IPS DF 6.9 (cell line): ENCODE data around the gene KNCN.

Experiments used
- DNase-seq: peaks from one replicate; pipeline ENCODE4 v3.0.0-alpha.2; 2013; ENCODE audit warnings: low read depth, low spot score
- H3K27ac ChIP-seq: one replicate; pipeline ENCODE4 v1.5.1; 2013; ENCODE audit warnings: low read length, control low read depth
- H3K27me3 ChIP-seq: 2 replicates; pipeline ENCODE4 v1.6.1; 2013; ENCODE audit warnings: mild to moderate bottlenecking, low read length; ENCODE audit not compliant: control insufficient read depth, insufficient read depth
- H3K36me3 ChIP-seq: 2 replicates; pipeline ENCODE4 v1.6.1; 2013; ENCODE audit warnings: low read length; ENCODE audit not compliant: control insufficient read depth, insufficient read depth
- H3K4me1 ChIP-seq: 2 replicates; pipeline ENCODE4 v1.6.1; 2013; ENCODE audit warnings: low read length; ENCODE audit not compliant: control insufficient read depth, insufficient read depth
- H3K4me3 ChIP-seq: 2 replicates; pipeline ENCODE4 v1.5.1; 2013; ENCODE audit warnings: mild to moderate bottlenecking, low read length
- H3K9me3 ChIP-seq: 2 replicates; pipeline ENCODE4 v1.6.1; 2013; ENCODE audit warnings: low read length, inconsistent platforms; ENCODE audit not compliant: control insufficient read depth, insufficient read depth
- WGBS: extraction: QIAGEN DNeasy Blood & Tissue Kit; methylation state at CpG from one replicate; pipeline ENCODE4 v1.1.7; 2013; ENCODE audit warnings: mixed read lengths, missing lambda C conversion rate; ENCODE audit not compliant: insufficient read length, insufficient coverage; 5-methylcytosine and 5-hydroxymethylcytosine counted together

The KNCN gene

DNA sequence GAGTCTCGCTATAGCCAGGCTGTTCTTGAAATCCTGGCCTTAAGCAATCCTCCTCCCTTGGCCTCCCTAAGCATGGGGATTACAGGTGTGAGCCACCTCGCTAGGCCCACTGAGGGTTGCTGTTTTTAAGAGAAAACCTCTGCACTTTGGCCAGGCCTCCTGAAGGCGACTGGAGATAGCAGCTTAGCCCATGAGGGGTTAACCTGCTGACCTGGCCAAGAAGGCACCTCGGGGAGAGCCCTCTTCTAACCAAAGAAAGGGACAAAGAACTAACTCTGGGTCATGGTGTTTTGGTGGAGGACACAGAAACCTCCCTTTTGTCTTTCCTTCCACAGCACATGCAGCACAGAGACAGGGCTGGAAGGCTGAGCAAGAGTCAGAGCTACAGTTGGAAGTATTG, 17.7 kb upstream of the KNCN start:
- WGBS, result no CpG with 5 or more reads among the region's 4 CpGs

DNA sequence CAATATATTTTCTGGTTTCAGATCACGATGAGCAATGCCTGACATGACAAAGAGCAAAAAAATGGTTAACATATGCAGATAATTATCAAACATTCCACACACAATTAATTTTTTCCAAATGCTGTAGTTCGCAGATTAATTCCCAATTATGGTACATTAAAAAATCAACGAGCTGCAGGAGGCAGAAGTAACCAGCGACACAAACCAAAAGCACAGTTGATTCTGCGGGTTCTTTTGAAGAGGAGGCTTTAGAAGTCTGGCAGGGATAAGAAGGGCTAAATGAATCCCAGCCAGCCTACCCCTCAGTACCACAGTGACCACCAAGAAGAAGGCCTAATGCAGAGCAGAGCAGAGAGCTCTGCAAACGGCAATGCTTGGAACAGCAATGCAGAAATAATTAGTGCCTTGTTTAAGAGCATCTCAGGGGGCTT, 17.0 kb upstream of the KNCN start:
- no peak overlapping the region for H3K4me3 ChIP-seq
- H3K36me3 ChIP-seq, result no peaks in the 10 kb centered on the region
- no peak for DNase-seq
- H3K27ac ChIP-seq, result no peak overlapping the region
- H3K4me1 ChIP-seq, result 0 out of 2 replicates have a peak, but pooled peaks cover 2% of the 10 kb centered on the region
- H3K9me3 ChIP-seq, result no peaks in the 10 kb centered on the region
- H3K27me3 ChIP-seq, result no peaks in the 10 kb centered on the region
- WGBS, result no CpG with 5 or more reads among the region's 6 CpGs

More for the DNA sequence above, 17.7 kb upstream of the KNCN start:
- 0 out of 2 replicates have a peak, but pooled peaks cover 2% of the 10 kb centered on the region for H3K4me1 ChIP-seq
- H3K9me3 ChIP-seq, result no peaks in the 10 kb centered on the region
- DNase-seq, result no peak
- no peak overlapping the region for H3K27ac ChIP-seq
- H3K36me3 ChIP-seq, result no peaks in the 10 kb centered on the region
- no peak overlapping the region for H3K4me3 ChIP-seq
- no peaks in the 10 kb centered on the region for H3K27me3 ChIP-seq

DNA sequence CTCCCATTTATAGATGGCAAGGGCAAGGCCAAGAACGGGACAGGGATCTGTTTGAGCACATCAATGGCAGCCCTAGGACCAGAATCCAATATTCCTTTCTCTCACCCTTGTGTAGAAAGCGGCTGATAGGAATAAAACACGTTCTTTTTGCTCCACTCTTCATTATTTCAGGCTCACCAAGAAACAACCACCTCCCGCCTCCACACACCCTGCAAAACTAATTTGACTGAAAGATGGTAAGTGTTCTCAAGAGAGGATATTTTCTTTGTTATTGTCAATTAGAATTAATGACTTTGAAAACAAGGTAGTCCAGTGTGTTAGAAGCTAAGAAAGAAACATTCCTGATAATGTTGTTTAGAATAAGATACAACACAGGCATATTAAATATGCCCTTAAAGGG, 11.9 kb upstream of the KNCN start:
- no peak for DNase-seq
- Histone ChIP-seq H3K4me3 (no peak overlapping the region), H3K27ac (no peak overlapping the region), H3K27me3 (no peaks in the 10 kb centered on the region), H3K36me3 (no peaks in the 10 kb centered on the region; the same call in 1 of the 2 replicates), H3K4me1 (no peaks in the 10 kb centered on the region), H3K9me3 (no peaks in the 10 kb centered on the region)
- no CpG with 5 or more reads among the region's 4 CpGs for WGBS

DNA sequence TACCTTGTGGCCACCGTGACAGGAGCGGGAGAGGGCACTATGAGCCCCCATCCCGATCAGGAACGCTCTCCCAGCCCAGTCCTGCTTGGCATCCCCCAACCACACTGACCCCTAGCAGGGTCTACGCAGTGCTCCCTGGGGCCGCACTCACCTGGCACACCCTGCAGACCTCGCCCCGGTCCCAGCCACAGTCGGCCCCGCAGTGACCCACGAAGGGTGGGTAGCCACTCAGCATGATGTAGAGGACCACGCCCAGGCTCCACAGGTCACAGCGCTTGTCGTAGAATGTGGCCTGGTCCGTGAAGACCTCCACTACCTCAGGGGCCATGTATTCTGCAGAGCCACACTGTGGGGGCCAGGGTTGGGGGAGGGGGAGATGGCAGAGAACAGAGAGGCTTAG, 11.1 kb upstream of the KNCN start:
- Histone ChIP-seq H3K4me1 (no peaks in the 10 kb centered on the region), H3K4me3 (no peak overlapping the region), H3K27ac (no peak overlapping the region), H3K9me3 (no peaks in the 10 kb centered on the region), H3K27me3 (no peaks in the 10 kb centered on the region), H3K36me3 (no peaks in the 10 kb centered on the region; the same call in 1 of the 2 replicates)
- DNase-seq, result no peak
- no CpG with 5 or more reads among the region's 15 CpGs for WGBS

DNA sequence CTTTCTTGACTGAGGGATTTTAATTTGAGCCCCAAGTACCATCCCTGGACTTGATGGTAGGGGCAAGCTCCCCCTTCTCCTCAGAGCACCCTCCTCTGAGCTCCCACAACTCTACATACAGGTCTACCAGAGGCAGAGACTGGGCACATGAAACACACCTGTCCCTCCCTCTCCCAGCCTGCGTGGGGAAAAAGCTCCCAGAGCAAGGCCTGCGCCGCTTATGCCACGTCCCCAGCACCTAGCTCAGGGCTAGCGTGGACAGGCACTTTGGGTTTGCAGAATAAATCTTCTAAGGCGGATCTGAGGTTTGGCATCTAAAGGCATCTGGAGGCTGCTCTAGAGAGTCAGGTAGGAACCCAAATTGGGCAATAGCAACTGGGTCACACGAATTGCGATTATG, 7.5 kb upstream of the KNCN start:
- H3K4me3 ChIP-seq, result no peak overlapping the region
- H3K27ac ChIP-seq, result no peak overlapping the region
- H3K27me3 ChIP-seq, result no peaks in the 10 kb centered on the region
- 0 out of 2 replicates have a peak, but pooled peaks cover 2% of the 10 kb centered on the region for H3K4me1 ChIP-seq
- no peaks in the 10 kb centered on the region for H3K9me3 ChIP-seq
- DNase-seq, result no peak
- WGBS, result no CpG with 5 or more reads among the region's 8 CpGs
- no peaks in the 10 kb centered on the region; the same call in 1 of the 2 replicates for H3K36me3 ChIP-seq

DNA sequence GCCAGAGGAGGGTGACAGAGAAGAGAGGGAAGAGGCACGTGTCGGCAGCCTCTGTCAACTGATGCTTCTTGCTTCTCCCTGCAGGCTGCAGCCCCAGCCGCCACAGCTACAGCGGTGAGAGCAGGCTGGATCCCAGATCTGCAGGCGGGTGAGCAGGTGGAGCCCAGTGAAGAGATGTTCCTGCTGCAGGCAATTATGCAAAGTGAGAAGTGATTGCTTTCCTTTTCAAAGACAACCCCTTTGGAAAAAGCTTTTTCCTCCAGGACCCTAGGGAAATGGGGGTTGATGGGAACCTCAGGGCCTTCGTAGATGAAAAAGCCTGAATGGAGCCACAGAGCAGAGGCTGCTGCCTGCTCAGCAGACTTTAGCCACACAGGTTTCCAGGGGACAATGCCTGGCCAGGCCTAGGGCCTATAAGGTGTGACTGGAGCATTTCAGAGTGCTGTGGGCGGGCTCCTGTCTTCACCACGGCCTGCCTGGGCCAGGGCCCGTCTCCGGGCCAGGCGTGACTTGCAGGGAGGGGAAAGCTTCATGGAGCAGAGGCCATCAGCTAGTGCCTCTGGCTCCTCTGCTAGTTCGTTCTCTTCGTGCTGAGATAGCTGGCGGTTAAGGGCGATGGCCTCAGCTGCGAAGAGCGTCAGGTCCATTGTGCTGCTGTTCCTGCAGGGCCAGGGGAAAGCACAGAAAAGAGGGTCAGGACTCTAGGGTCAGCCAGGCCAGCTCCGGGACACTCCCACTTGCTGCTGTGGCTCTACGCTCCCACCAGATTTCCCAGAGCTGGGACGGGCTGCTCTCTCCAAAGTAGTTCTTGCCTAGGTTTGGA, 6.9 kb upstream of the KNCN start:
- Histone ChIP-seq H3K4me3 (no peak overlapping the region), H3K4me1 (0 out of 2 replicates have a peak, but pooled peaks cover 2% of the 10 kb centered on the region), H3K36me3 (no peaks in the 10 kb centered on the region; the same call in 1 of the 2 replicates), H3K27me3 (no peaks in the 10 kb centered on the region), H3K9me3 (no peaks in the 10 kb centered on the region), H3K27ac (no peak overlapping the region)
- WGBS, result no CpG with 5 or more reads among the region's 20 CpGs
- no peak for DNase-seq

DNA sequence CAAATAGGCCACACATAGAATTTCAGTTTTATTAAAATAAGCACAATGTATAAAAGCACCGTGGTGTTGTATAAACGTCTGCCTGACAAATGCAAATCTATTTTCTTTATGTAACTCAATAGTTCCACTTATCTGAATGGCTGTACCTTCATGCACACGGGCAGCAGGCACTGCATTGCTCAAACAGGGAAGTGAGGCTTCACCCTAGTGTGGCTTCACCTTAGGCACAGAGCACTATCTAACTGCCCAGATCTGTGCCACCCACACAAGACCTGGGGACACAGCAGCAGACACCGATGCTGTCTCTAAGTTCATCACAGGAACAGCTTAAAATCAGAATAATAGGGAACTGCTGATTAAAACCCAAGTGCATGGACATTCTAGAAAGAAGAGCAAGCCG, 6.0 kb upstream of the KNCN start:
- Histone ChIP-seq H3K4me1 (0 out of 2 replicates have a peak, but pooled peaks cover 2% of the 10 kb centered on the region), H3K9me3 (no peaks in the 10 kb centered on the region), H3K4me3 (no peak overlapping the region), H3K27ac (no peak overlapping the region), H3K36me3 (no peaks in the 10 kb centered on the region; the same call in 1 of the 2 replicates), H3K27me3 (no peaks in the 10 kb centered on the region)
- no CpG with 5 or more reads among the region's 5 CpGs for WGBS
- DNase-seq, result no peak

DNA sequence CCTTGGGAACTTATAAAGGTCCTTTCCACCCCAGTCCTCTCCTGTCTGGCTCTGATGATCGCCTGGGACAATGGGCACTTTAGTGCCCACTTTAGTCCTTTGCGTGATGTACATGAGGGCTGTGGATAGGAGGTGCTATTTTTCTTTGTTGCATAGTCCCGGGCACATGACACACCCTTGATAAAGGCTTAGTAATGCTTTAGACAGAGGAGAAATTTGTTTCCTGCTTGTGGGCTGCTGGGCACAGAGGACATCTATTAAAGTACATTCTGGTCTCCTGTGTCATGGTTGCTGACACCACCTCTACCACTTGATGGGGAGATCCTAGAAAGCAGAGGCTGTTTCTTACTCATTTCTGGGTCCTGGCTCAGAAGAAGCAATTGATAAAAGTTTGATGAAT, 5.4 kb upstream of the KNCN start:
- DNase-seq, result no peak
- H3K4me3 ChIP-seq, result no peak overlapping the region
- H3K4me1 ChIP-seq, result 0 out of 2 replicates have a peak, but pooled peaks cover 2% of the 10 kb centered on the region
- H3K9me3 ChIP-seq, result no peaks in the 10 kb centered on the region
- no peak overlapping the region for H3K27ac ChIP-seq
- no peaks in the 10 kb centered on the region for H3K27me3 ChIP-seq
- WGBS, result no CpG with 5 or more reads among the region's 3 CpGs
- no peaks in the 10 kb centered on the region for H3K36me3 ChIP-seq

DNA sequence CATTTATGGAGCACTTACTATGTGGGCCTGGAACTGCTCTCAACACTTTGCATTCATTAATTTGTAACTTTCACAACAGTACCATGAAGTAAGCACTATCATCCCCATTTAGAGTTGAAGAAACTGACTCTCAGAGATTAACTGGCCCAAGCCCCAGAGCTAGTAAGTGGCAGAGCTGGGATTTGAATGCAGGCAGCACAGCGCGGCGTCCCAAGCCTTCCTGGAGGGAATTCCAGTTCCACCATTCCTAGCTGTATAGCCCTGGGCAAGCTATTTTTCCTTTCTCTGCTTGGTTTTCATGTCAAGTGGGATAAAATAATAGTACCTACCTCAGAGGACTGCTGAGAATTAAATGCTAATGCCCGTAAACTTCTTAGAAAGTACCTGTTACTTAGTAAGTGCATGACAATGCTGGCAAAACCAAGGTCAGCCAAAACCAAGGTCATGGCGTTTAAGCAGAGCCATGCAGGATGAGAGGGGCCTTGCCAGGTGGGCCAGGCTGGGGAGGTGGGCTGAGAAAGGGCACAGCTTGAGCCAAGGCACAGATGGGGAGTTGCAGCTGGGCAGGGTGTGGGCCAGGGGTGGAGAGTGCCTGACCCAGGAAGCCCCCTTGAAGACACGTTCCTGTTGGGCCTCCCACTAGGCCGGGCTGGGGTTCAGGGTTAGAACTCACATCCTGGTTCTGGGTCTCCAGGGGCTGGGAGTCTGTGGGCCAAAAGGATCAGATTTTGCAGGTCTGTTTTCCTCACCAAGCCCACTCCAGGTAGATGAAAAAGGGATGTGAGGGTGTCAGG, 4.6 kb upstream of the KNCN start:
- Histone ChIP-seq H3K4me1 (0 out of 2 replicates have a peak, but pooled peaks cover 2% of the 10 kb centered on the region), H3K27me3 (no peaks in the 10 kb centered on the region), H3K27ac (no peak overlapping the region), H3K36me3 (no peaks in the 10 kb centered on the region), H3K4me3 (no peak overlapping the region), H3K9me3 (no peaks in the 10 kb centered on the region)
- DNase-seq, result no peak
- no CpG with 5 or more reads among the region's 7 CpGs for WGBS

DNA sequence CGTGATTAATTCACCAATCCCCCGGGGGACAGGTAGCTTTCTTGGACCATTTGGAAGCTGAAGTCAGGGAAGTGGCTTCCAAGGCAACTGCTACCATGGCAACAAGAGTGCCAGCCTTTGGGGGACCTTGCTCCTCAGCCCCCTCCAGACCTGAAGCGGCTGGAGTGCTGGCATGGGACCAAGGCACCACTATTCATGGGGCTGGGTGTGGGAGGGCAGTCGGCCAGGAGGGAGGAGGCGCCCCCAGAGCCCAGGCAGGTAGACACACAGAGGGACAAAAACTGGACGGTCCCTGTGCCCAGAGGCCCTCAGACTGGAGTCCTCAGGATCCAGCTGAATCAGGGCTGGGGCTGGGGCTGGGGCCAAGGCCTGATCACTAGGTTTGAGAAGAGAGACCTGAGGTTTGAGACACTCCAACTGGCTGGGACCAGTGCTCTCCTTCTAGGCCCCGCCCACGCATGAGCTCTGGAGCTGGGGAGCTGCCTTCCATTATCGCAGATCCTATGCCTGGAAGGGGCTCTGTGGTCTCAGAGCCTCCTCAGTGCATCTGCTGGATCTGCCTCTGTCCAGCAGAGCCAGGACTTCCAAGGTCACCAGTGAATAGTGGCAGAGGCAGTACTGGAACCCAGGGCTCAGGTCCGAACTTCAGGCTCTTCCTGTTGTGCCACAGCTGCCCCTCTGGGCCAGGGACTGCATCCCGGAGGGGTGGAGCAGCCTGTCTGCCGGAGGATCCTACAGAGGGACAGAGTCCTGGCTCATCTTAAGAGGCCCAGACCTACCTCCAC, 3.3 kb upstream of the KNCN start:
- no CpG with 5 or more reads among the region's 12 CpGs for WGBS
- Histone ChIP-seq H3K4me3 (no peak overlapping the region), H3K27ac (no peak overlapping the region), H3K9me3 (no peaks in the 10 kb centered on the region), H3K27me3 (no peaks in the 10 kb centered on the region), H3K36me3 (no peaks in the 10 kb centered on the region), H3K4me1 (peaks cover 2% of the 10 kb centered on the region)
- no peak for DNase-seq
